ENCODE measurements around the gene TLL2.

DNA sequence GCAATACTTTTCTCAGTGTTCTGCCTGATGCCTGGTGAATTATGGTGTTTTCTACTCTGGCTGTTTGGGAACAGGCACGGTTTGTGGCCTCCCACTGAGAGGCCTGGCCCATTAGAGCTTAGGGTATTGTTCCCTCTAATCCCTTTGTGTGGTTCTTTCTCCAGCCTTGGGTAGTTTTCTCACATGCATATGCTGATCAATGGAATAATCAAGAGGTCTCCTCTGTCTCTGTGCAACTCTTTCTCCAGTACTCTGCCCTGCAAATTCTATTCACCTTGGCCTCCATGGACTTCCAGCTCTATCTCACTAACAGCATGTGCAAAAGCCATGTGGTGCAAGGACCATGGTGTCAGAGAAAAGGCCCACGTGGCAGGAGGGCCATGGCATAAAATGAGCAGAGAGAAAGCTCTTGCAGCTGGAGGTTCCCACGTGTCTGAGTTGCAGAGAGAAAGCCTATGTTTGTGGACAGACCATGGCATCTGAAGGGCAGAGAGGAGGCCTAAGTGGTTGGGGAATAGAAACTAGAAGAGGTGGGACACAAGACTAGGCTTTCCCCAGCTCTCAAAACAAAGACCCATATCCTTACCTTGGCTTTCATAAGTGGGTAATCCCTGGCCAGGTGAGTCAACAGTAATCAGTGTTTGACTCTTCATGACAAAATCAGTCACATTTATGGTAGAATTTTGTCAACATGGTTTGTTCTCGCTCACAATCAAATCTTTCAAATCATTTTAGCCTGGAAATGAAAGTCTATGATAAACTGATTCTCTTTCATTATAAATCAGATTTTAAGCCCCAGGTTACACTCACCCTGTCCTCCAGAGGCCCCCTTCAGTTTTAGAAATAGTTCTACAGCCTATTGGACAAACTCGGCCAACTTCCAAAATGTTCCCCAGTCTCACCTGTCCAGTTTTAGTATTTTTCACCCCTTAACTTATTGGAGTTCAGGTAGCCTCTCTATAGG, 172.2 kb downstream of the TLL2 start:
- no peak for TF ChIP-seq POLR2A (IDR thresholded peaks at IDR 0.05)
- TF ChIP-seq, protein P1, sequence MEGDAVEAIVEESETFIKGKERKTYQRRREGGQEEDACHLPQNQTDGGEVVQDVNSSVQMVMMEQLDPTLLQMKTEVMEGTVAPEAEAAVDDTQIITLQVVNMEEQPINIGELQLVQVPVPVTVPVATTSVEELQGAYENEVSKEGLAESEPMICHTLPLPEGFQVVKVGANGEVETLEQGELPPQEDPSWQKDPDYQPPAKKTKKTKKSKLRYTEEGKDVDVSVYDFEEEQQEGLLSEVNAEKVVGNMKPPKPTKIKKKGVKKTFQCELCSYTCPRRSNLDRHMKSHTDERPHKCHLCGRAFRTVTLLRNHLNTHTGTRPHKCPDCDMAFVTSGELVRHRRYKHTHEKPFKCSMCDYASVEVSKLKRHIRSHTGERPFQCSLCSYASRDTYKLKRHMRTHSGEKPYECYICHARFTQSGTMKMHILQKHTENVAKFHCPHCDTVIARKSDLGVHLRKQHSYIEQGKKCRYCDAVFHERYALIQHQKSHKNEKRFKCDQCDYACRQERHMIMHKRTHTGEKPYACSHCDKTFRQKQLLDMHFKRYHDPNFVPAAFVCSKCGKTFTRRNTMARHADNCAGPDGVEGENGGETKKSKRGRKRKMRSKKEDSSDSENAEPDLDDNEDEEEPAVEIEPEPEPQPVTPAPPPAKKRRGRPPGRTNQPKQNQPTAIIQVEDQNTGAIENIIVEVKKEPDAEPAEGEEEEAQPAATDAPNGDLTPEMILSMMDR (IDR thresholded peaks at IDR 0.05) = no peak

Data from tibial nerve (tissue), 3 donors.